Type B pancreatic cell (in vitro differentiated cells): ENCODE data around the gene BTD. TPM values are rescaled to one million over a fixed set of nuclear protein-coding genes. Genes with fewer than 3 reads are reported as not detected.
"Not testable (repeated sequence)": the region's sequence is repeated elsewhere in the genome, so short reads cannot be mapped to it uniquely, and the experiment has no call there.

ENCODE experiments used
- DNase-seq: peaks from one replicate; pipeline ENCODE4 v3.0.0; 2021; ENCODE audit warnings: mixed read lengths; ENCODE audit not compliant: unreplicated experiment; ENCODE audit errors: extremely low spot score
- H3K27ac Mint-ChIP-seq: 2 replicates; pipeline ENCODE4 v1.8.0; 2021; ENCODE audit warnings: mild to moderate bottlenecking, mixed read lengths
- H3K27me3 Mint-ChIP-seq: 2 replicates; pipeline ENCODE4 v1.8.0; 2021; ENCODE audit warnings: mixed read lengths
- H3K36me3 Mint-ChIP-seq: 2 replicates; pipeline ENCODE4 v1.8.0; 2021; ENCODE audit warnings: mixed read lengths
- H3K4me1 Mint-ChIP-seq: one replicate; pipeline ENCODE4 v1.8.0; 2021; ENCODE audit warnings: mixed read lengths; ENCODE audit not compliant: unreplicated experiment
- H3K4me3 Mint-ChIP-seq: 2 replicates; pipeline ENCODE4 v1.8.0; 2021; ENCODE audit warnings: mild to moderate bottlenecking, mixed read lengths
- H3K9me3 Mint-ChIP-seq: 2 replicates; pipeline ENCODE4 v1.8.0; 2021; ENCODE audit warnings: mixed read lengths
- CTCF ChIP-seq: fragments of 200-600 bp; sonication (generic); conservative IDR thresholded peaks from 2 replicates; pipeline ENCODE4 v1.5.0; 2021; ENCODE audit warnings: antibody characterized with exemption, mild to moderate bottlenecking
- total RNA-seq: library from RNA; stranded (reverse); gene quantifications from 2 replicates; pipeline ENCODE4 v1.2.1, GENCODE V29; 2021; ENCODE audit warnings: low replicate concordance

BTD gene
- total RNA-seq, 1 donor from 2014 or later: 12.2 TPM

GRCh38 chr3:15591928-15592327 lies 9.6 kb upstream of the BTD start:
- Mint-ChIP-seq H3K27me3 (no peaks in the 10 kb centered on the region), H3K4me1 (no peaks in the 10 kb centered on the region), H3K9me3 (no peaks in the 10 kb centered on the region), H3K27ac (no peak overlapping the region), H3K4me3 (no peak overlapping the region), H3K36me3 (peaks cover 8% of the 10 kb centered on the region)
- no peak for TF ChIP-seq CTCF
- no peak for DNase-seq

- Mint-ChIP-seq H3K36me3 (peaks cover 14% of the 10 kb centered on the region), H3K4me1 (no peaks in the 10 kb centered on the region), H3K27me3 (no peaks in the 10 kb centered on the region), H3K9me3 (no peaks in the 10 kb centered on the region), H3K27ac (no peak overlapping the region), H3K4me3 (no peak overlapping the region)
- no peak for DNase-seq
- TF ChIP-seq CTCF: no peak
Observed at GRCh38 chr3:15592968-15593367, 8.6 kb upstream of the BTD start.

- TF ChIP-seq CTCF: no peak
- DNase-seq: no peak
- peaks cover 13% of the 10 kb centered on the region for H3K4me1 Mint-ChIP-seq
- H3K36me3 Mint-ChIP-seq: peaks cover 18% of the 10 kb centered on the region
- H3K9me3 Mint-ChIP-seq: no peaks in the 10 kb centered on the region
- H3K4me3 Mint-ChIP-seq: no peak overlapping the region
- no peaks in the 10 kb centered on the region for H3K27me3 Mint-ChIP-seq
- no peak overlapping the region for H3K27ac Mint-ChIP-seq
Observed at GRCh38 chr3:15595955-15596354, 5.6 kb upstream of the BTD start.

GRCh38 chr3:15601046-15601398 lies 523 bp upstream of the BTD start:
- Mint-ChIP-seq H3K4me1 (peaks cover 28% of the 10 kb centered on the region), H3K27ac (peak overlapping the region; percentile 95), H3K27me3 (no peaks in the 10 kb centered on the region), H3K4me3 (peak overlapping the region; percentile 100), H3K9me3 (no peaks in the 10 kb centered on the region), H3K36me3 (peaks cover 29% of the 10 kb centered on the region)
- TF ChIP-seq CTCF: no peak
- DNase-seq: no peak

- Mint-ChIP-seq H3K4me3 (peak overlapping the region; percentile 100), H3K4me1 (peaks cover 33% of the 10 kb centered on the region), H3K36me3 (peaks cover 31% of the 10 kb centered on the region), H3K9me3 (no peaks in the 10 kb centered on the region), H3K27ac (peak overlapping the region; percentile 95), H3K27me3 (no peaks in the 10 kb centered on the region)
- no peak for DNase-seq
- TF ChIP-seq CTCF: no peak
Observed at GRCh38 chr3:15602146-15602536, 596 bp downstream of the BTD start.

GRCh38 chr3:15602816-15603215 lies 1.3 kb downstream of the BTD start:
- H3K36me3 Mint-ChIP-seq: peaks cover 26% of the 10 kb centered on the region
- H3K27me3 Mint-ChIP-seq, H3K27ac Mint-ChIP-seq: not testable (repeated sequence)

GRCh38 chr3:15604584-15604983 lies 3.0 kb downstream of the BTD start:
- Mint-ChIP-seq H3K4me3 (peak overlapping the region; percentile 73), H3K36me3 (peaks cover 15% of the 10 kb centered on the region), H3K4me1 (peaks cover 31% of the 10 kb centered on the region)
- not testable (repeated sequence) for H3K9me3 Mint-ChIP-seq, H3K27ac Mint-ChIP-seq, H3K27me3 Mint-ChIP-seq, DNase-seq

More at GRCh38 chr3:15602816-15603215, 1.3 kb downstream of the BTD start:
- H3K9me3 Mint-ChIP-seq, DNase-seq: not testable (repeated sequence)
- H3K4me3 Mint-ChIP-seq: peak overlapping the region; percentile 100
- peaks cover 33% of the 10 kb centered on the region for H3K4me1 Mint-ChIP-seq
